ENCODE data around the gene SAMD4B.

Gene SAMD4B

GRCh38 chr19:39427707-39428106, 85.5 kb downstream of the SAMD4B start:
- no peak for DNase-seq (ENCODE audit: low spot score)

- DNase-seq (ENCODE audit: low spot score): no peak
Measured at GRCh38 chr19:39428283-39429112, 86.3 kb downstream of the SAMD4B start.

DNA sequence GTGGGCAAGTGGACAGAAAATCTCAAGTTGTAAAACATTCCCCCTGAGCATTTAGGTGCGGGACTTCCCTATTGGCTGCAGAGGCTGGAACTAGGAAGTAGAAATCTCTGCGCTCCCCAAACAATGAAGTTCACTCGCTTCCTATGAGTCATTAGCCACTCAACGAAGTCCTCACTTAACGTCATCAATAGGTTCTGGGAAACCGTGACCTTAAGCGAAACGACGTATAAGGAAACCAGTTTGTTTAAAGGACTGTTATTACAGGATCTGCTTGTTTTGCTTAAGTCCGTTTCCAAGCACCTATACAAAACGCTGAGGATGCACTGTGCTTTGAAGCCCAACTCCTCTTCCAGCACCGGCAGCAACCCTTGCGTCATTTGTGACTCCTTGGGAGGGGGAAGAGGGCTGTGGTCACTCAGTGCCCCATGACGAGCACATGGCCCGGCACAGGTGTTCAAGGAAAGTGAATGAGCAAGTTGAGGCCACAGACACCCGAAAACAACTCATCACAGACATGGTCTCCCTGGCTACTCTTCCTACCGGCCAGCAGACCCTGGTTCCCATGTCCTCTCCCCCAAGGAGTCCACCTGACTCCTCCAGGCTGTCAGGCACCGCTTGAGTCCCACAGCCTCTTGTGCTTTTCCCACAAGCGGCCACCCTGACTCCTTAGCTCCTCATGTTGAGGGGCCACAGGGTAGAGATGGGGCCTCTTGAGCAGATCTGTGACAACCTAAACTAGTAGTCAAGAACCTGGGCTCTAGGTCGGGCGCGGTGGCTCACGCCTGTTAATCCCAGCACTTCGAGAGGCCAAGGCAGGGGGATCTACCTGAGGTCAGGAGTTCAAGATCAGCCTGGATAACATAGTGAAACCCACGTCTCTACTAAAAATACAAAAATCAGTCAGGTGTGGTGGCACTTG, 88.7 kb downstream of the SAMD4B start:
- DNase-seq (ENCODE audit: low spot score): peak; percentile 80

DNA sequence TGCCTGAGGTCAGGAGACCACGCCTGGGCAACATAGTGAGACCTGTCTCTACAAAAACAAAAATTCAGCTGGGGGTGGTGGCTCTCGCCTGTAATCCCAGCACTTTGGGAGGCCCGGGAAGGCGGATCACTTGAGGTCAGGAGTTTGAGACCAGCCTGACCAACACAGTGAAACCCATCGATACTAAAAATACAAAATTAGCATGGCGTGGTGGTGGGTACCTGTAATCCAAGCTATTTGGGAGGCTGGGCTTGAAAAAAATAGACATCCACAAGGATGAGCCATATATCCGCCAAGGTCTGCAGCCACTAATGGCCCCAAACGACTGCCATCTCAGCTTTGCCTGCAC, 90.4 kb downstream of the SAMD4B start:
- no peak for DNase-seq (ENCODE audit: low spot score)

- no peak for DNase-seq (ENCODE audit: low spot score)
Measured at GRCh38 chr19:39433480-39434079, 91.4 kb downstream of the SAMD4B start.

- DNase-seq (ENCODE audit: low spot score): no peak
Measured at GRCh38 chr19:39434123-39435076, 92.2 kb downstream of the SAMD4B start.

Data from NAMALWA (cell line).